Trophoblast cell (in vitro differentiated cells and primary cell): Measurements from ENCODE around the gene RAB23.

Experiments used
- DNase-seq, 2 donors: peaks; one replicate each; pipeline ENCODE4 v3.0.0-alpha.2; 2016
- H2AFZ ChIP-seq: 2 replicates; pipeline ENCODE4 v1.6.1; 2013; ENCODE audit warnings: low read length, moderate library complexity, mild to moderate bottlenecking; ENCODE audit not compliant: insufficient read depth, poor library complexity
- H2AK5ac ChIP-seq: 2 replicates; pipeline ENCODE4 v1.6.1; 2013; ENCODE audit warnings: mild to moderate bottlenecking, low read length
- H2BK120ac ChIP-seq: 2 replicates; pipeline ENCODE4 v1.6.1; 2013; ENCODE audit warnings: low read length, mild to moderate bottlenecking, moderate library complexity; ENCODE audit not compliant: insufficient read depth, poor library complexity
- H2BK12ac ChIP-seq: 2 replicates; pipeline ENCODE4 v1.6.1; 2013; ENCODE audit warnings: mild to moderate bottlenecking, low read length, moderate library complexity
- H2BK5ac ChIP-seq: 2 replicates; pipeline ENCODE4 v1.6.1; 2013; ENCODE audit warnings: low read length, low read depth, moderate library complexity, mild to moderate bottlenecking; ENCODE audit not compliant: poor library complexity
- H3K14ac ChIP-seq: 2 replicates; pipeline ENCODE4 v1.6.1; 2013; ENCODE audit warnings: mild to moderate bottlenecking, low read length
- H3K18ac ChIP-seq: 2 replicates; pipeline ENCODE4 v1.6.1; 2013; ENCODE audit warnings: mild to moderate bottlenecking, low read length
- H3K23ac ChIP-seq: 2 replicates; pipeline ENCODE4 v1.6.1; 2013; ENCODE audit warnings: low read length
- H3K27ac ChIP-seq: 2 replicates; pipeline ENCODE4 v1.5.1; 2013; ENCODE audit warnings: low read depth, mild to moderate bottlenecking, inconsistent platforms, low read length, moderate library complexity
- H3K27me3 ChIP-seq: 2 replicates; pipeline ENCODE4 v1.6.1; 2013; ENCODE audit warnings: inconsistent platforms, mild to moderate bottlenecking, low read length, moderate library complexity; ENCODE audit not compliant: insufficient read depth
- H3K36me3 ChIP-seq, 2 experiments: 1 replicate in 1 of 2; 2 replicates in 1 of 2; pipeline ENCODE4 v1.6.1; 2013; ENCODE audit warnings: low read length in 2 of 2, mild to moderate bottlenecking in 2 of 2, moderate library complexity in 1 of 2; ENCODE audit not compliant: insufficient read depth in 2 of 2, control insufficient read depth in 1 of 2
- H3K4ac ChIP-seq: 2 replicates; pipeline ENCODE4 v1.6.1; 2013; ENCODE audit warnings: low read depth, mild to moderate bottlenecking, low read length, moderate library complexity
- H3K4me1 ChIP-seq, 2 experiments: 1 replicate in 1 of 2; 2 replicates in 1 of 2; pipeline ENCODE4 v1.6.1; 2013; ENCODE audit warnings: low read length in 2 of 2, mild to moderate bottlenecking in 2 of 2, moderate library complexity in 1 of 2; ENCODE audit not compliant: insufficient read depth in 2 of 2, control insufficient read depth in 1 of 2
- H3K4me2 ChIP-seq: 2 replicates; pipeline ENCODE4 v1.6.1; 2013; ENCODE audit warnings: inconsistent platforms, mild to moderate bottlenecking, low read length, moderate library complexity
- H3K4me3 ChIP-seq: 2 replicates; pipeline ENCODE4 v1.5.1; 2013; ENCODE audit warnings: mild to moderate bottlenecking, low read depth, low read length, inconsistent platforms
- H3K79me1 ChIP-seq: one replicate; pipeline ENCODE4 v1.6.1; 2013; ENCODE audit warnings: low read length
- H3K79me2 ChIP-seq: 2 replicates; pipeline ENCODE4 v1.6.1; 2013; ENCODE audit warnings: low read length, mild to moderate bottlenecking; ENCODE audit not compliant: control insufficient read depth, insufficient read depth, poor library complexity
- H3K9ac ChIP-seq: 2 replicates; pipeline ENCODE4 v1.6.1; 2013; ENCODE audit warnings: mild to moderate bottlenecking, low read length
- H3K9me3 ChIP-seq: 2 replicates; pipeline ENCODE4 v1.6.1; 2013; ENCODE audit warnings: low read depth, mild to moderate bottlenecking, control low read depth, inconsistent platforms, low read length; ENCODE audit not compliant: insufficient read depth
- H4K12ac ChIP-seq: 2 replicates; pipeline ENCODE4 v1.6.1; 2013; ENCODE audit warnings: low read depth, mild to moderate bottlenecking, low read length, moderate library complexity
- H4K8ac ChIP-seq: 2 replicates; pipeline ENCODE4 v1.6.1; 2013; ENCODE audit warnings: low read depth, mild to moderate bottlenecking, low read length, moderate library complexity
- H4K91ac ChIP-seq: one replicate; pipeline ENCODE4 v1.6.1; 2013; ENCODE audit warnings: low read depth, mild to moderate bottlenecking, low read length, moderate library complexity
- WGBS: extraction: QIAGEN DNeasy Blood & Tissue Kit; methylation state at CpG from one replicate; pipeline ENCODE4 v1.1.7; 2013; ENCODE audit warnings: missing lambda C conversion rate; ENCODE audit not compliant: insufficient read length, insufficient coverage; ENCODE audit errors: extremely low coverage; 5-methylcytosine and 5-hydroxymethylcytosine counted together

Gene RAB23

GRCh38 chr6:57143690-57144089 is 78.4 kb downstream of the RAB23 start:
- no peak overlapping the region for H3K4ac ChIP-seq
- no peak overlapping the region for H3K9ac ChIP-seq
- no peak overlapping the region for H3K4me2 ChIP-seq
- no peak overlapping the region for H3K23ac ChIP-seq
- no CpG with 5 or more reads among the region's 1 CpG for WGBS
- H3K79me2 ChIP-seq = no peaks in the 10 kb centered on the region
- H4K8ac ChIP-seq = no peak overlapping the region
- H4K12ac ChIP-seq = no peak overlapping the region
- no peak overlapping the region for H4K91ac ChIP-seq
- H3K27me3 ChIP-seq = no peaks in the 10 kb centered on the region
- no peak overlapping the region for H3K18ac ChIP-seq
- no peak overlapping the region for H2AFZ ChIP-seq
- no peak overlapping the region for H2AK5ac ChIP-seq
- H2BK5ac ChIP-seq = no peak overlapping the region
- H3K36me3 ChIP-seq = peaks cover 4 to 10% of the 10 kb centered on the region in 2 experiments
- H3K4me3 ChIP-seq = no peak overlapping the region
- no peaks in the 10 kb centered on the region for H3K9me3 ChIP-seq
- no peak overlapping the region for H3K14ac ChIP-seq
- no peak overlapping the region for H2BK120ac ChIP-seq
- DNase-seq = no peak
- H2BK12ac ChIP-seq = no peak overlapping the region
- no peak overlapping the region for H3K27ac ChIP-seq
- H3K4me1 ChIP-seq = no peaks in the 10 kb centered on the region
- H3K79me1 ChIP-seq = no peaks in the 10 kb centered on the region

GRCh38 chr6:57142178-57142525 is 80.0 kb downstream of the RAB23 start:
- no peak overlapping the region for H2BK12ac ChIP-seq
- H3K27ac ChIP-seq = no peak overlapping the region
- no peak overlapping the region for H2BK5ac ChIP-seq
- no peak overlapping the region for H3K9ac ChIP-seq
- H3K18ac ChIP-seq = no peak overlapping the region
- H3K4me1 ChIP-seq = no peaks in the 10 kb centered on the region
- H4K12ac ChIP-seq = no peak overlapping the region
- no peaks in the 10 kb centered on the region for H3K27me3 ChIP-seq
- H3K79me1 ChIP-seq = no peaks in the 10 kb centered on the region
- H2AK5ac ChIP-seq = no peak overlapping the region
- no peak overlapping the region for H4K8ac ChIP-seq
- no peak overlapping the region for H4K91ac ChIP-seq
- H2BK120ac ChIP-seq = no peak overlapping the region
- H3K4ac ChIP-seq = no peak overlapping the region
- no peak overlapping the region for H3K4me3 ChIP-seq
- WGBS = no CpG with 5 or more reads among the region's 1 CpG
- no peaks in the 10 kb centered on the region for H3K9me3 ChIP-seq
- no peak overlapping the region for H3K23ac ChIP-seq
- H3K36me3 ChIP-seq = peaks cover 4% of the 10 kb centered on the region in 2 experiments
- H3K14ac ChIP-seq = no peak overlapping the region
- no peak for DNase-seq
- no peaks in the 10 kb centered on the region for H3K79me2 ChIP-seq
- no peak overlapping the region for H3K4me2 ChIP-seq
- H2AFZ ChIP-seq = no peak overlapping the region

DNA sequence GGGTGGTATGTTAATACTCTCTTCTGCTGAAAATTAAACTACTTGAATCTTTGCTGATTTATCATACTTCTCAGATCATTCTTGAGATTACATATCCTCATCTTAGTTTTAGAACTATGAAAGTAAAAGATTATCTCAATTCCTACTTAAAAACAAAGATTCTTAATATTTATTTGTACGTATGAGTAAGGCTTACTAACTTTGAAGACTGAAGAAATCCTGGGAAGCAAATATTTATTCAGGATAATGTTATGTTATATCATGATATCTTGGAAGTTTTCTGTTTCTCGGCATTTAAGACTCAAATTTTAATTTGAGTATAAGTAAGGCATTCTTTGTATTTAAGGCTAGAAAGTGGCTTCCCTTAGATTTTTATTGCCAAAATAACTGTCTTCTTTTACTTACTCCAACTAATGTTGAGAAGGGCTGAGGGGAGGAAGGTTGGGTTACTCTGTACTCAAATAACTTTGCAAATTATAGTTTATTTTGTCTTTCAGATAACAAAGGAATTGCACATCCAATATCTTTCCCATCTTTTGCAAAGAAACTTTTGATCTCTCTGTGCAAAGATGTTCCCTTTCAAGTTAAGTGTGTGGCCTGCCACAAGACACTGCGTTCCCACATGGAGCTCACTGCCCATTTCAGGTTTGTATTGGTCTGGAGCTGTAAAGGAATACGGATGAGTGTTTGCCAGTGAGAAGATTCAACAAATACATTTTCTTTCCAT is 80.5 kb downstream of the RAB23 start:
- H2AFZ ChIP-seq = no peak overlapping the region
- no peak overlapping the region for H4K12ac ChIP-seq
- no peak overlapping the region for H3K9ac ChIP-seq
- no peak overlapping the region for H3K4me3 ChIP-seq
- H2BK120ac ChIP-seq = no peak overlapping the region
- H3K79me2 ChIP-seq = no peaks in the 10 kb centered on the region
- no peak overlapping the region for H4K8ac ChIP-seq
- H3K9me3 ChIP-seq = no peaks in the 10 kb centered on the region
- H2BK5ac ChIP-seq = no peak overlapping the region
- no peak overlapping the region for H3K23ac ChIP-seq
- peaks cover 4% of the 10 kb centered on the region in 2 experiments for H3K36me3 ChIP-seq
- no peak overlapping the region for H4K91ac ChIP-seq
- no peaks in the 10 kb centered on the region for H3K79me1 ChIP-seq
- no peak overlapping the region for H3K27ac ChIP-seq
- H3K14ac ChIP-seq = no peak overlapping the region
- DNase-seq = no peak
- WGBS = no CpG with 5 or more reads among the region's 4 CpGs
- H3K27me3 ChIP-seq = no peaks in the 10 kb centered on the region
- H2AK5ac ChIP-seq = no peak overlapping the region
- no peaks in the 10 kb centered on the region for H3K4me1 ChIP-seq
- no peak overlapping the region for H3K4ac ChIP-seq
- H2BK12ac ChIP-seq = no peak overlapping the region
- no peak overlapping the region for H3K4me2 ChIP-seq
- H3K18ac ChIP-seq = no peak overlapping the region

GRCh38 chr6:57138026-57138425 is 84.1 kb downstream of the RAB23 start:
- Histone ChIP-seq H3K4me3 (no peak overlapping the region), H2BK120ac (no peak overlapping the region), H2AFZ (no peak overlapping the region), H4K12ac (no peak overlapping the region), H3K4me1 (no peaks in the 10 kb centered on the region), H2AK5ac (no peak overlapping the region), H3K9ac (no peak overlapping the region), H3K14ac (no peak overlapping the region), H3K79me2 (no peaks in the 10 kb centered on the region), H4K91ac (no peak overlapping the region), H2BK12ac (no peak overlapping the region), H3K79me1 (no peaks in the 10 kb centered on the region), H3K9me3 (no peaks in the 10 kb centered on the region), H3K18ac (no peak overlapping the region), H4K8ac (no peak overlapping the region), H3K4ac (no peak overlapping the region), H3K36me3 (peaks cover 4 to 8% of the 10 kb centered on the region in 2 experiments), H3K27ac (no peak overlapping the region), H3K4me2 (no peak overlapping the region), H3K23ac (no peak overlapping the region), H2BK5ac (no peak overlapping the region), H3K27me3 (no peaks in the 10 kb centered on the region)
- DNase-seq = no peak
- no CpG with 5 or more reads among the region's 11 CpGs for WGBS
